Measurements from ENCODE around the gene TOP3A. TPM values are rescaled to one million over a fixed set of nuclear protein-coding genes. Genes with fewer than 3 reads are reported as not detected.

The TOP3A gene
- total and polyA plus RNA-seq, 2 donors (not counting 1 experiment from before 2014, with no cell fraction given), result 13.4 to 55.8 TPM

DNA sequence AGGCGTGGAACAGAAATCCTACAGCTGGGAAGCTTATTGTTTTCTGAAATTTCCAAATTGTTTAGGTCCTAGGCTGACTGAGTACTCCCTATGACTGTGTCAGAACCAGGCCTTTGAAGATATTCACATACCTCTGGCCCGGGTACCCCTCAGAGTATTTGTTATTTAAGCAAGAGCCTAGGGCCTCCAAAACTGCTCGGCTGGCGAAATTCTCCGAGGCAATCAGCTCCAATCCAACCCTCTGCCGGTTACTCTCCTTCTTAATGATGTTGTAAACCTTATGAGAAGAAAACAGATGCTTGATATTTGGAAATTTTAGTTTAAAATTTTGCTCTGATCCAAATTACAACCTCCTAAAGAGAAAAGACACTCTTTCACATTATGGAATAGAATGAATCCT lies 38.7 kb upstream of the TOP3A start:
- Histone ChIP-seq H3K9ac (ENCODE audit: low read length) (no peak overlapping the region), H3K4me1 (ENCODE audit: control insufficient read depth in 2 of 2, insufficient read depth in 2 of 2, low read length in 2 of 2) (no peaks in the 10 kb centered on the region), H3K79me2 (ENCODE audit: control insufficient read depth, insufficient read depth, low read length) (no peaks in the 10 kb centered on the region), H2AFZ (ENCODE audit: insufficient read depth, low read depth, low read length, poor library complexity, severe bottlenecking) (no peak overlapping the region), H3K27ac (ENCODE audit: low read length in 2 of 2) (no peak overlapping the region), H3K36me3 (replicated peaks in 1 of 2; ENCODE audit: control extremely low read depth in 1 of 2, control insufficient read depth in 1 of 2, extremely low read depth in 1 of 2, insufficient read depth in 2 of 2, low read length in 1 of 2) (peaks cover 0 to 15% of the 10 kb centered on the region in 2 experiments), H3K4me3 (ENCODE audit: control extremely low read depth in 1 of 5, extremely low read depth in 1 of 5, insufficient read depth in 1 of 5, low read depth in 2 of 5, low read length in 4 of 5) (no peak overlapping the region), H3K27me3 (replicated peaks in 1 of 4; ENCODE audit: control extremely low read depth in 1 of 4, control insufficient read depth in 3 of 4, insufficient read depth in 4 of 4, low read length in 3 of 4) (no peaks in the 10 kb centered on the region), H3K4me2 (replicated peaks; ENCODE audit: low read depth, low read length, poor library complexity, severe bottlenecking) (no peak overlapping the region), H4K20me1 (ENCODE audit: control insufficient read depth, insufficient read depth, low read length, poor library complexity, severe bottlenecking) (no peaks in the 10 kb centered on the region), H3K9me3 (ENCODE audit: control extremely low read depth in 1 of 3, control insufficient read depth in 2 of 3, insufficient read depth in 1 of 3, low read length in 2 of 3) (no peaks in the 10 kb centered on the region)
- POLR2A ChIA-PET, result no interaction called here
- intact Hi-C loops (cut with micrococcal nuclease), result no loop called here
- CTCF ChIA-PET, result no interaction called here
- ATAC-seq (ENCODE audit: low read depth) (no peak), DNase-seq (no peak)
- Mint-ChIP-seq H3K27me3 (no peaks in the 10 kb centered on the region), H3K4me3 (no peak overlapping the region), H3K9me3 (ENCODE audit: insufficient read depth) (no peaks in the 10 kb centered on the region), H3K27ac (no peak overlapping the region), H3K4me1 (no peaks in the 10 kb centered on the region)
- WGBS (ENCODE audit: insufficient coverage), result 100% methylated on average over 1 of the region's 6 CpGs
- no peak for TF ChIP-seq CTCF (IDR thresholded peaks at IDR 0.05)
- TF ChIP-seq EZH2 (IDR thresholded peaks at IDR 0.05; ENCODE audit: borderline replicate concordance, insufficient read depth, low read depth, low read length, poor library complexity, severe bottlenecking), result no peak

GRCh38 chr17:18344021-18344420 lies 29.2 kb upstream of the TOP3A start:
- no peak for TF ChIP-seq CTCF (IDR thresholded peaks at IDR 0.05)
- no peak for TF ChIP-seq EZH2 (IDR thresholded peaks at IDR 0.05; ENCODE audit: borderline replicate concordance, insufficient read depth, low read depth, low read length, poor library complexity, severe bottlenecking)
- H3K4me1 ChIP-seq (ENCODE audit: control insufficient read depth in 2 of 2, insufficient read depth in 2 of 2, low read length in 2 of 2), result no peaks in the 10 kb centered on the region
- no peaks in the 10 kb centered on the region for H4K20me1 ChIP-seq (ENCODE audit: control insufficient read depth, insufficient read depth, low read length, poor library complexity, severe bottlenecking)
- ChIA-PET POLR2A (interaction anchor here (0.7 kb wide), 1 partner anchor 50 kb away, joined by 11 read pairs; no protein-coding TSS in a partner anchor), CTCF (no interaction called here)
- H3K27me3 ChIP-seq (replicated peaks in 1 of 4; ENCODE audit: control extremely low read depth in 1 of 4, control insufficient read depth in 3 of 4, insufficient read depth in 4 of 4, low read length in 3 of 4), result no peaks in the 10 kb centered on the region
- no peak overlapping the region for H3K9ac ChIP-seq (ENCODE audit: low read length)
- H3K4me3 ChIP-seq (ENCODE audit: control extremely low read depth in 1 of 5, extremely low read depth in 1 of 5, insufficient read depth in 1 of 5, low read depth in 2 of 5, low read length in 4 of 5), result no peak overlapping the region
- H2AFZ ChIP-seq (ENCODE audit: insufficient read depth, low read depth, low read length, poor library complexity, severe bottlenecking), result no peak overlapping the region
- H3K27ac ChIP-seq (ENCODE audit: low read length in 2 of 2), result no peak overlapping the region
- Mint-ChIP-seq H3K9me3 (ENCODE audit: insufficient read depth) (no peaks in the 10 kb centered on the region), H3K4me1 (no peaks in the 10 kb centered on the region), H3K27ac (no peak overlapping the region), H3K4me3 (no peak overlapping the region), H3K27me3 (no peaks in the 10 kb centered on the region)
- DNase-seq (no peak), ATAC-seq (ENCODE audit: low read depth) (no peak)
- WGBS (ENCODE audit: insufficient coverage), result 50% methylated on average over 1 of the region's 5 CpGs
- H3K36me3 ChIP-seq (replicated peaks in 1 of 2; ENCODE audit: control extremely low read depth in 1 of 2, control insufficient read depth in 1 of 2, extremely low read depth in 1 of 2, insufficient read depth in 2 of 2, low read length in 1 of 2), result peaks cover 0 to 40% of the 10 kb centered on the region in 2 experiments
- H3K4me2 ChIP-seq (replicated peaks; ENCODE audit: low read depth, low read length, poor library complexity, severe bottlenecking), result no peak overlapping the region
- H3K79me2 ChIP-seq (ENCODE audit: control insufficient read depth, insufficient read depth, low read length), result no peaks in the 10 kb centered on the region
- intact Hi-C loops (cut with micrococcal nuclease), result no loop called here
- H3K9me3 ChIP-seq (ENCODE audit: control extremely low read depth in 1 of 3, control insufficient read depth in 2 of 3, insufficient read depth in 1 of 3, low read length in 2 of 3), result no peaks in the 10 kb centered on the region
